Lower leg skin (tissue), 4 donors: ENCODE measurements around the gene OSTF1. TPM values are rescaled to one million over a fixed set of nuclear protein-coding genes. Genes with fewer than 3 reads are reported as not detected.

Experiments used
- DNase-seq, 2 donors: peaks; one replicate each; pipeline ENCODE4 v3.0.0-alpha.2; 2019; ENCODE audit warnings: low spot score in 2 of 2
- H3K4me3 ChIP-seq: fragments of 200-600 bp; sonication (generic); 2 replicates; pipeline ENCODE4 v1.5.1; 2017; ENCODE audit warnings: mild to moderate bottlenecking, low read depth; ENCODE audit not compliant: poor library complexity, severe bottlenecking
- POLR2A ChIP-seq, 2 donors: fragments of 450-650 bp; IDR thresholded peaks; one replicate each; pipeline ENCODE4 v1.6.1; 2016 to 2017; ENCODE audit warnings: antibody characterized with exemption in 2 of 2, mild to moderate bottlenecking in 1 of 2, moderate library complexity in 1 of 2
- WGBS, 2 donors: methylation state at CpG; one replicate each; pipeline ENCODE4 v1.1.5; 2018; 5-methylcytosine and 5-hydroxymethylcytosine counted together
- intact Hi-C: fragments of 100-400 bp; cut with DNase I; formaldehyde crosslinking; loops from one replicate; pipeline ENCODE4 v1.15.0; 2023; ENCODE audit warnings: low total_unique reads
- total RNA-seq, 4 donors: library from RNA; depleted of rRNA; stranded (reverse); fragments of >200 nt; gene quantifications; one replicate each; pipeline ENCODE4 v1.1.0, GENCODE V29; 2016
- TF ChIP-seq, protein P1 (sequence below), 3 donors: fragments of 450-650 bp; IDR thresholded peaks; one replicate each; pipeline ENCODE4 v1.5.1; 2016; ENCODE audit warnings: antibody characterized with exemption in 3 of 3, mild to moderate bottlenecking in 3 of 3, moderate library complexity in 2 of 3

OSTF1 gene
- total RNA-seq, 4 donors from 2014 or later: 53.5 to 64.3 (median 53.8) TPM

DNA sequence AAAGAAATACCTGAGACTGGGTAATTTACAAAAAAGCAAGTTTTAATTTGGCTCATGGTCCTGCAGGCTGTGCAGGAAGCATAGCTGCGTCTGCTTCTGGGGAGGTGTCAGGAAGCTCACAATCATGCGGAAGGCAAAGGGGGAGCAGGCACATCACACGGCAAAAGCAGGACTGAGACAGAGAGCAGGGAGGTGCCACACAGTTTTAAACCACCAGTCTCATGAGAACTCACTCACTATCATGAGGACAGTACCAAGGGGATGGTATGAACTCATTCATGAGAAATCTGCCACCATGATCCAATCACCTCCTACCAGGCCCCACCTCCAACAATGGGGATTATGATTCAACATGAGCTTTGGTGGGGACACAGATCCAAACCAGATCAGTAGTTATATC is 96.2 kb downstream of the OSTF1 start:
- 73 to 90% methylated on average over 3 of the region's 3 CpGs for WGBS, 2 donors
- TF ChIP-seq, protein P1, sequence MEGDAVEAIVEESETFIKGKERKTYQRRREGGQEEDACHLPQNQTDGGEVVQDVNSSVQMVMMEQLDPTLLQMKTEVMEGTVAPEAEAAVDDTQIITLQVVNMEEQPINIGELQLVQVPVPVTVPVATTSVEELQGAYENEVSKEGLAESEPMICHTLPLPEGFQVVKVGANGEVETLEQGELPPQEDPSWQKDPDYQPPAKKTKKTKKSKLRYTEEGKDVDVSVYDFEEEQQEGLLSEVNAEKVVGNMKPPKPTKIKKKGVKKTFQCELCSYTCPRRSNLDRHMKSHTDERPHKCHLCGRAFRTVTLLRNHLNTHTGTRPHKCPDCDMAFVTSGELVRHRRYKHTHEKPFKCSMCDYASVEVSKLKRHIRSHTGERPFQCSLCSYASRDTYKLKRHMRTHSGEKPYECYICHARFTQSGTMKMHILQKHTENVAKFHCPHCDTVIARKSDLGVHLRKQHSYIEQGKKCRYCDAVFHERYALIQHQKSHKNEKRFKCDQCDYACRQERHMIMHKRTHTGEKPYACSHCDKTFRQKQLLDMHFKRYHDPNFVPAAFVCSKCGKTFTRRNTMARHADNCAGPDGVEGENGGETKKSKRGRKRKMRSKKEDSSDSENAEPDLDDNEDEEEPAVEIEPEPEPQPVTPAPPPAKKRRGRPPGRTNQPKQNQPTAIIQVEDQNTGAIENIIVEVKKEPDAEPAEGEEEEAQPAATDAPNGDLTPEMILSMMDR (IDR thresholded peaks at IDR 0.05): no peak
- no peak for TF ChIP-seq POLR2A (IDR thresholded peaks at IDR 0.05)
- H3K4me3 ChIP-seq: no peak overlapping the region
- no peak for DNase-seq
- intact Hi-C loops: no loop called here

DNA sequence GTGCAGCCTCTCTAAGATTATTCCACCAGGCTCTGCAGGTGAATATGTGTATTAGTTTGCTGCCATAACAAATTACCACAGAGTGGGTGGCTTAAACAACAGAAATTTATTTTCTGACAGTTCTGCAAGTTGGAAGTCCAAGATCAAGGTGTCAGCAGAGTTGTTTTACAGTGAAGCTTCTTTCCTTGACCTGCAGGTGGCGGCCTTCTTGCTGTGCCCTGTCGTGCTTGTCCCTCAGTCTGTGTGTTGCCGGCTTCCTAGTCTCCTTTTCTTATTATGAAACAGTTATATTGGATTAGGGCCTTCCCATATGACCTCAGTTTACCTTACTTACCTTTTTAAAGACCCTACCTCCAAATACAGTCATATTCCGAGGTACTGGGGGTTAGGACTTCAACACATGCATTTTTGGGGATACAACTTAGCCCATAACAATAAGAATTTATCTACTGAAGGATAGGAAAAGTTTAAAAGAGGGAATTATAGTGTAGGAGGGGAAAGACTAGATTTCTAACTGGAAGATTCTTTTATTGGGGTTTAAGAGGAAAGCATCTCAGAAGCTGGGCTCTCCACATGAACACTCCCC is 97.4 kb downstream of the OSTF1 start:
- H3K4me3 ChIP-seq: no peak overlapping the region
- intact Hi-C loops: no loop called here
- WGBS, 2 donors: 46 to 53% methylated on average over 4 of the region's 4 CpGs
- TF ChIP-seq, protein P1 (IDR thresholded peaks at IDR 0.05): no peak
- no peak for TF ChIP-seq POLR2A (IDR thresholded peaks at IDR 0.05)
- no peak for DNase-seq

DNA sequence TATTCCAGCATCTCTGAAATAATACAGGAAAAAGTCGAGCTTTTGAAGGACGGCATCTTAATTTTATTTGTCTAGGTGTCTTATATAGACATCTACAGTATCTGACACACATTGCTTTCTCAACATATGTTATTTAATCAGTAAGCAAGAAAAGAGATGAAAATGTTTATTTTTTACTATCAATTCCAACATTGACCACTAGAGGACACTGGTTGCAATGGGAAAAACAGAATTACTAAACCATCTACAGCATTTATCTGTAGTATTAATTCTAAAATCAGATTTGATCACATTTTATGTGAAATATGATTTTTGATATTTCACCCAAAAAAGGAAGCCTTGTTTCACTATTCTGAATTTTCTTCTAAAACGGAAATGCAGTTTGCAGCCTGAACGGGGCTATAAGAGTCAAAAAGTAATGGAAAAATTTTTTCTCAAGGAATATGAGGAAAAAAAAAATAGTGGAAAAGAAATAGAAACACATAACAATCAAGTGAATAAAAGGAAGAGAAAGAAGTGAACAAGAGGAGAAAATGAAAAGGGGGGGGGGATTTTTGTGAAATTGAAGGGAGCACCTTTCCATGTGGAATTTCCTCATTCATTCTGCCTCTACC is 98.6 kb downstream of the OSTF1 start:
- WGBS, 2 donors: 33 to 38% methylated on average over 4 of the region's 4 CpGs
- TF ChIP-seq, protein P1 (IDR thresholded peaks at IDR 0.05): no peak
- TF ChIP-seq POLR2A (IDR thresholded peaks at IDR 0.05): no peak
- no peak for DNase-seq
- intact Hi-C loops: no loop called here
- no peak overlapping the region for H3K4me3 ChIP-seq

DNA sequence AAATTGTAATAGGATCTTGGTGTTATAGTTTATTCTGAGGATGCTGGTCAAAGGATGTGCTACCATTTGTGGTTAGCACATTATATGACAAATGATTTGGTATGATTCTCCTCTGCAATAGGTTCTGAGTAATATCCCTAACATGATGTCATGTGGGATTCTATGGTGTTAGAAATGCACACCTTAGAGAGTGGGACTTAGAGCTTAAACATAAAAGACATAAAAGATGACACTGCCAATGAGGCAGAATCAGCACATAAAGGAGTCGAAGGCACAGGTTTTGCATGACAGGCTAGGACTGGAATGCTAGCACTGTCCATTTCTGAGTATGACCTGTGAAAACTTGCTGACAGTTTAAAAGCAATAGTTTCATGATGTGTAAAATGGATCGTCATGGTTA is 100.4 kb downstream of the OSTF1 start:
- no peak overlapping the region for H3K4me3 ChIP-seq
- WGBS, 2 donors: 77 to 82% methylated on average over 2 of the region's 2 CpGs
- TF ChIP-seq, protein P1 (IDR thresholded peaks at IDR 0.05): no peak
- TF ChIP-seq POLR2A (IDR thresholded peaks at IDR 0.05): no peak
- intact Hi-C loops: no loop called here
- DNase-seq: no peak

DNA sequence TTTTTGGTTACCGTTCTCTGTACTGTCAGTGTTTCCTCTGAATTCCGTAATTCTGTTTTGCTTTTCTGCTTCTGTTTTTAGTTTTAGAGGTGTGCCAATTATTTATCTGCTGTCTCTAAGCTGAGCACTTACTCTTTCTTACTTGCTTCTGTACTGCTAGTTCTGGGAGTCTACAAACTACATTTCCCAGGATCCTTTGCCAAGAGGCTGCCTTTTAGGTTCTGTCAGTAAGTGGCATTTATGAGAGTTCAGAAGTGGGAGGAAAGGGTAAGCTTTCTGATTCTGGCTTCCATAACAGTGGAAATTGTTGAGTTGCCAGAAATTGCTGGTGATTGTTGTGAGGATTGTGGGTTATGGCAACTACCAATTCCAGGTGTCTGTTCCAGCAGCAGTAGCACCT is 102.4 kb downstream of the OSTF1 start:
- H3K4me3 ChIP-seq: no peak overlapping the region
- intact Hi-C loops: loop anchor here (10.0 kb wide), 1 partner anchor 1104 kb away; no protein-coding TSS in a partner anchor
- DNase-seq: no peak
- no peak for TF ChIP-seq POLR2A (IDR thresholded peaks at IDR 0.05)
- TF ChIP-seq, protein P1 (IDR thresholded peaks at IDR 0.05): no peak
- WGBS, 2 donors: 73 to 75% methylated on average over 2 of the region's 2 CpGs

Other genes starting within 250 kb of the OSTF1 start
- gene TRPM6, start 200.6 kb upstream of the OSTF1 start, total RNA-seq: 1 to 10 TPM in 1 of 4 donors, under 1 TPM in 3; 0.15 to 1.2 (median 0.66) TPM
- 1 to 10 TPM; 2.1 to 4.6 (median 3.1) TPM for gene C9orf40, start 135.6 kb upstream of the OSTF1 start, total RNA-seq
- 10 to 100 TPM; 17.9 to 26.2 (median 22.0) TPM for gene CARNMT1, start 60.2 kb upstream of the OSTF1 start, total RNA-seq
- gene NMRK1, start 359 bp upstream of the OSTF1 start, total RNA-seq: 10 to 100 TPM; 25.7 to 43.5 (median 33.4) TPM